HG02759 (cell line): ENCODE measurements around the gene CLBA1.

Experiments
- ATAC-seq: cut with Tn5 transposase; IDR thresholded peaks from one replicate; pipeline ENCODE4 v1.9.1; 2021; ENCODE audit warnings: mild to moderate bottlenecking, moderate library complexity; ENCODE audit not compliant: unreplicated experiment

Gene CLBA1

DNA sequence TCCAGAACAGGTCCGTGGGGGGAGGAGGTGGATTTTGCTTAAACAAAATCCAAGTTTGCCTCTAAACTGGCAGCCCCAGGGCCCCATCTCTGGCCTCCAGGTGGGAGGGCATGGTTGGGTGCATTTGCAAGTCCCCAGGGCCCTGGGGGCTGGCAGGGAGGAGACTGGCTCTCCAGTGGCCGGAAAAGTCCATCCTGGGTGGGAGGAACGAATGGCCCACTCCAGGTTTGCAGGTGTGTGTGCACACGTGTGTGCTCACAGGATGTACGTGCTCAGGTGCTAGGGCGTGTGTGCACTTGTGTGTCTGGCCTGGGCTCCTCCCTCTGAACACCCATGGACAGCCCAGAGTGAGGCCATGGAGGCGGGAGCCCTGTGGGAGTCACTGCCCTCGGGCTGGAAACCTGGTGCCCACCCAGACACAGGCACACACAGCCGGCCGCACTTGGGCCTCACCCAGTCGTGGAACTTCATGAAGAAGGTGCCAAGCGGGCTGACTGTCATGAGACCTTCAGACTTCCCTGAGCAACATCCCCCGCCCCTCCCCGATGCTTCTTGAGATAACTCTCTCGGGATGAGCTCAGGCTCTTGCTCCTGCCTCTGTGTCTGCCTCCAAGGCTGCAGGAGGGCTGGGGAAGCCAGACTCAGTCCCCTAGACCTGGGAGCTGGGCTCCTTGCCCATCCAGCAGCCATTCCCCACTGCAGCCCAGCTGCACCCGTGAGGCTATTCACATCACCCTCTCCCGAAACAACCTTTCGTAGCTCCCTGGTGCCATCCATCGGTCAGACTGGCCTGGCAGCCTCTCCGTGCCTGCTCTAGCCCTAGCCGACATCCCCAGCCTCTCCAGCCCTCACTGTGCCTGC is 16.8 kb upstream of the CLBA1 start:
- no peak for ATAC-seq

DNA sequence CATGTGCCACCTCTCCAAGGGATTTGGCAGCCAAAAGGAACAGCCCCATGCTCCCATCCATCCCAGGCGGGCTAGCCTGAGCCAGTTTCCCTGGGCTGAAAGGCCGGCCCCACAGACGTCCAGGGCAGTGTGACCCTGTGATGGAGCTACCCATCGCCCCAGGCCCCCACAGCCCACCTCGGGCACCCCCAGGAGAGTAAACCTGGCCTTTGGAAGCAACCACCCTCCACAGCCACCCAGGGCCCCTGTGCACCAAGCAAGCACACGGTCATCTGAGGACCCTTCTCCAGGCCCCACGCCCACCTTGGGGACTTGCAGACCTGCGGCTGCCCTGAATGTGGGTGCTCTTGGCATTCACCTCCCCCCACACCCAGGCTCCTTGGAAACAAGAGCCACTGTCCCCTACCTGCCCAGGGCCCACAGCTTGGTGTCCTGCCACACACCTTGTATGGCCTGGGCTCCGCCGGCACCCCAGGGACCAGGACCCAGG is 15.8 kb upstream of the CLBA1 start:
- ATAC-seq: no peak

DNA sequence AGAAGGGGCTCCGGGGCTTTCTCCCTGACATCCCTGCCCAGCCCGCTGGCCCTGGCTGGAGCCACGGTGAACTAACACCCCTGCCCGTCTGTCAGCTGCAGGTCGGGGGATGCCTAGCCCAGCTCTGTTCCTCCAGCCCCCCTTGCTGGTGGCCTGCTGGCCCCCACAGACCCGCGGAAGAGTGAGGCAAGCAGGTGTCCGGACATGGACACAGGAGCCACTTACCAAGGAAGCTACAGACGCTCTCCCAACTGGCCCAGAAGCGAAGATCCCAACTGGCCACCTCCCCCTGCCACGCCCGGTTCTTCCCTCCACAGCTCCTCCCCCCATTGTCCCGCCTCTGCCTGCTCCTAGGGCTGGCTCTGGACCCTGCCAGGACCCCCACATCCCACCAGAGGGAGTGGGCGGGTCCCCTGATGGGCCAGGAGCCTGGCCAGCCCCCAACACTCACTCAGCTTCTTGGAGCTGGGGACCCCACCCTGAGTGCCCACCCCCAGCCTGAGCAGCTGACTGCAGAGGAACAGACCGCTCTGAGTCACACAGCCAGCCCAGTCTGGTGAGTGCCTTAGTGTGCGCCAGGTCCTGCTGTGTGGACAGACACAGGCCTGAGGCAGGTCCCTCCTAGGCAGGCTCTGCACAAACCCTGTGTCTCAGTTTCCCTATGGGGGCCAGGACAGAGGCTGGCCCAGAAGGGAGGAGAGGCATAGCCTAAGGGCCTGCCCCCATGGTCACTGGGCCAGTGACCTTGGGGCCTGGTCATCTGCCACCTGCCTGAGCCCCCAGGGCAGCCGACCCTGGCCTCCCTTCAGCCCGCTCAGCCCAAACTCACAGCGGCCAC is 15.1 kb upstream of the CLBA1 start:
- no peak for ATAC-seq

DNA sequence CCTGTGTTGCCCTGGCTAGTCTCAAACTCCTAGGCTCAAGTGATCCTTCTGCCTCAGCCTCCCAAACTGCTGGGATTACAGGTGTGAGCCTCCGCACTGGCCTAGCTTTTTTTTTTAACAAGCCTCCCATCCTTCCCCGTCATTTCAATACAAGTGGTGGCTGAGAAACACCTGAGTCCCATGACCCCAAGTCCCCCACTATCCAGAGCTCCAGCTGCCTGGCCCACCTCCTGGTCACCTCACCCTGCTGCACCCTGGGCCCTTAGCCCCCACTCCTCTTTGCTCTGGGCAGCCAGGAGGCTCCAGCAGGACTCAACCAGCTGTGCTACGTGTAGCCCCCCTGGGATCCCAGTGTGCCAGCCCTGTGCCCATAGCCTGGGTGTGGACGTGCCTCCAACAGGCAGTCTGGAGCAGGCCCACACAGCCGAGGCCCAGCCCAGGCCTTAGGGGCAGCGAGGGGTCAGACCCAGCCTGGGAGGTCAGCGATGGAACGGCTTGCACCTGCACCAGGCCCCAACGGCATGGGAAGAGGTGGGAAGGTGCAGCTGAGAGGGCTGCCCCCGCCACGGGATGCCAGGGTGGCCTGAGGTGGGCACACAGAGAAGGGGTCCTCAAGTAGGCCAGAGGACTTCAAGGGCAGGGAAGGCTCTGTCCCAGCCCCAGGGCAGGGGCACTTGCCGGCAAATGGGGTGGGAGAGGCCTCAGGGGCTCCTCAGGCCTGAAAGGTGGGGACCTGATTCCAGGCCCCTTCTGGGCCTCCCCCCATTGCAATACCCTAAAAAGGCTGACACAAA is 13.9 kb upstream of the CLBA1 start:
- no peak for ATAC-seq

DNA sequence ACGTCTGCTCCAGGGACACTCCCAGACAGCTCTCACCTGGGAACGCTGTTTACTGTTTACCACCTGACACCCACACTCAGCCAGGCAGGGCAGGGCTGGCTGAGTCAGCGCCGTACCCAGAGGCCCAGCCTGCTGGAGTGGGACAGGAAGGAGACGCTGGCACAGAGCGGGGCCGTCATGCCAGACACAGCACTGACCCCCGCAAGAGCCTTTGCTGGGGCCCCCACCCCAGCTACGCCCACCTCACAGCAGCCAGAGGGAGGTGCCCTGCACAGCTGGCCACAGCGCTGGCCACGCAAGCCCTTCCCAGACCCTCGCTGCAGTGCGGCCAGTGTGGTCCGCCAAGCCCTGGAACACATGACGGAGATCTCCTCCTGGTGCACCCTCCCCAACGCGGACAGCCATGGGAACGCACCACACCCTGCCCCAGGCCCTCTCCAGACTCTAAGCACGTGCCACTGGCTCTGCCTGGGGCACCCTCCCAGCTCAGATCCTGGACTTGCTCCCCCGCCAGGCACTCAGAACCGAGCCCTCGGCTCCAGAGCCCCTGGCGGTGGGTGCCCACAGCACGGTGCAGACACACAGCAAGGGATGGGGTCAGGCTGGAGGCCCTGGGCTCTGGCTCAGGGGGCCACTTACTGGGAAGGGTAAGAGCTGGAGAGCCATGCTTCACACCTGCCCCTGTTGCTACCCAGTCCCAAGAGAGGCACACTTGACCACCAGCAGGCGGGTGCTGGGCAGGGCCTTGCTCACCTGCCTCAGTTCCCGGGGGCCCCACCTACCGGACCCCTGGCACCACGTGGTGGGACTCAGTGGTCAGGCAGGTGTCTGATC is 13.1 kb upstream of the CLBA1 start:
- ATAC-seq: no peak

DNA sequence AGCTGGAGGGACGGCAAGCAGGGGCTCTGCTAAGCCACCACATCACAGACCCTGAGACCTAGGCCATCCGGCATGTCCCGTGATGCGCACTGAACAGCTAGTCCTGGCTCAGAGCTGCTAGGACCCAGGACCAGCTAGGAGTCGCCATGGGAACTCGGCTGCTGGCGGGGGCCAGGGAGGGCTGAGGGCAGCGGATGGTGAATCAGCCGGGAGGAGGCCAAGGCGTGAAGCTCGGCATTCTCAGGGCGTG is 12.5 kb upstream of the CLBA1 start:
- ATAC-seq: no peak

DNA sequence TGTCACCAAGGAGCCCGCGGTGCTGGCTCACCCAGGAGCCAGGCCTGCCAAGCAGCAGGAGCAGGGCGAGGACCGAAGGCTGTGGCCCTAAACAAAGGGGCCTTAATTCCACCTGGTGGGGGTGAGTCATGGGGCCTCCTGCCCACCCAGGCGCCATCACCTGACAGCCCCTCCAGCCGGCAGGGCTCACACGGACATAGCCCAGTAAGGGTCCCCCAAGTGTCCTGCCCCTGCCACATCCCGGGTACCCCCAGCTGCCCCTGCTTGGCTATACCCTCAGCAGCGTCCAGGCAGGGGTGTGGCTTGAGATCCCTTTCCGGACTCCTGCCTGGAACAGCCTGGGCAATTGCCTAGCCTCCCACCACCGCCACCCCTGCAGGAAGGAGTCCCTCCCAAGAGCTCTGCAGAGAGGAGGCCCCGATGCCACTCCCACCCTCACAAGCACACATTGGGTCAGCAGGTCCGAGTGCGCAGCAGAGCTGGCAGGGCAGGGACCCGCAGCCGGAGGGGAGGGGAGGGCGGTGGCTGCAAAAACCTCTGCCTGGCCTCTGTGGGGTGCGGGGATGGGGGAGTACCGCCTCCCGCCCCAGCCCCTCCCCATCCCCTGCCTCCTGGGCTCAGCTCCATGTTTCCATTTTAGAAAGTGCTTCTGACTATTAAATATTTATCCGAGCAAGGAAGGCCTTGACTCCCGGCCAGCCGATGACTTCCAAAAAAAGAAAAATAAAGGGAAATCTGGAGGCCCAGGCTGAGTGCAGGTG is 12.0 kb upstream of the CLBA1 start:
- ATAC-seq: no peak

DNA sequence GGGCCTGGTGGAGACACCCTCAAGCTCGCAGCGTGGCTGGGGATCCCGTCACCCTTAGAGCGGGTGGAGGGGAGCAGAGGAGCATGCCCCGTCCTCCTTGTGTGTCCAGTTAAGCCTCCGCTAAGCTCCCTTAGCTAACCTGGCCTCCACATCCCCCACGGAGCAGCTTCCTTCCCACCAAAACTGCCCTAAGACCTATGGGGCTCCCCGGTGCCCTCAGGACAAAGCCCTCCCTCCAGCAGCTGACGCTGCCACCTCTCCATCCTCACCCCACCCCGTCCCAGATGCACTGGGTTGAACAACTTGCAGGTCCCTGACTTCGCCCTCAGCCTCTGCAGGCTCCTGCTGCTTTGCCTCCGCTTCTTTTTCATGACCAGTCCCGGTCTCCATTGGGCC is 11.4 kb upstream of the CLBA1 start:
- ATAC-seq: no peak

DNA sequence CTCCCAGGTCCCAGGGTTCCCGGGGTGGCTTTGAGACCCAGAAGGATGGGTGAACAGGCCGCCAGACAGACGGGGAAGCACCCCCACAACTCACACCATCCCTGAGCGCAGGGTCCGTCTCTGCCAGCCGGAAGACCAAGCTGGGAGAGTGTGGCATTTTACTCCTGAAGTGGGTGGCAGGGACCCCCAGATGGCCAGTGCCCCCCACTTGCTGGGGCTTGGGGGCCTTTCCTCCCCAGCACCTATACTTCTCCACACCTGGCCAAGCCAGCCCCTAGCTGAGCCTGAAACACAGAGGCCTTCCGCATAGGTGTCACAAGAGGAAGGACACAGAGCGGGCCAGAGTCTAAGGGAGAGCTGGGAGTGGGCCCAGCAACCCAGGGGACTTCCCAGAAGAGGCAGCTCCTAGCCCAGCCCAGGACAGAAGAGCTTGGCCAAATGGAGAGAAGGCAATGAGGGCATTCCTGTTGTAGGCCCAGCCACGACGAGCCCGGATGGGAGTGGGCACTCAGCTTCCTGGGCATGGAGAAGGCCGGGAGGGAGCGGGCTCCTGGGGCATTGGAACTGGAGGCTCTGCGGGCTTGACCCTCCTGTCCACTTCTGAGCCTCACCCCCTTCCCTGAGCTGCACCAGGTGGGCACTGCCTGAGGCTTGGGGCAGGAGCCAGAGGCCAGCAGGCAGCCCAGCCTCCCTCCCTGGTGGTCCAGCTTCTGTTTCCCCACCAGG is 10.8 kb upstream of the CLBA1 start:
- no peak for ATAC-seq

DNA sequence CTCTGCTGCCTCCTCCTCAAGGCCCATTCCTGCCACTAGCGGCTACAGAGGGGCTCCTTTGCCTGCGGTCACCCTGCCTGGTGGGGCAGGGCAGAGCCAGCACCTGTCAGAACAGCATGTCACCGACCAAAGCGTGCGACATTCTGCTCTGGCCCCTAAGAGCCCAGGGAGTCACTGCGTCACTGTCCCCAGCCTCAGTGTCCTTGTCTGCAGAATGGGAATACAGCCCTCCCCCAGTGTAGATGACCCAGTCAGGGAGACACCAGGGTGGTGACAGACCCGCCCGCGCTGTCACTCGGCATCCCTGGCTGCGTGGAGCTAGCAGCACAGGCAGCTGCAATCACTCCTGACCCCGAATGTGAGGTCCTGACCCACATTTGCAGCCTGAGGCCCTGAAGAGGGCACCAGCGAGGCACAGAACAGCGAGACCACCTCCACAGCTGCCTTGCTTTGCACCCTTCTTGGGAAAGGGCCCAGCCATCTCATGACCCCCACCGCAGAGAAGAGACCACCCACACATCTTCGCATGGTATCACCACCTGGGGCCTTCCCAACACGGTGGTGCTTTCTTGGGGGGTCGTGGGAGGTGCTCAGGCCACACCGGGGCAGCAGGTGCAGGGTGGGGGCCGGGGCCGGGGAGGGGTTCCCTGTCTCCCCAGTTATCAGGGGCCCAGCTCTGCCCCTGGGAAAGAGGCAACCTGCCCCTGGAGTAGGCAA is 9.9 kb upstream of the CLBA1 start:
- ATAC-seq: no peak

DNA sequence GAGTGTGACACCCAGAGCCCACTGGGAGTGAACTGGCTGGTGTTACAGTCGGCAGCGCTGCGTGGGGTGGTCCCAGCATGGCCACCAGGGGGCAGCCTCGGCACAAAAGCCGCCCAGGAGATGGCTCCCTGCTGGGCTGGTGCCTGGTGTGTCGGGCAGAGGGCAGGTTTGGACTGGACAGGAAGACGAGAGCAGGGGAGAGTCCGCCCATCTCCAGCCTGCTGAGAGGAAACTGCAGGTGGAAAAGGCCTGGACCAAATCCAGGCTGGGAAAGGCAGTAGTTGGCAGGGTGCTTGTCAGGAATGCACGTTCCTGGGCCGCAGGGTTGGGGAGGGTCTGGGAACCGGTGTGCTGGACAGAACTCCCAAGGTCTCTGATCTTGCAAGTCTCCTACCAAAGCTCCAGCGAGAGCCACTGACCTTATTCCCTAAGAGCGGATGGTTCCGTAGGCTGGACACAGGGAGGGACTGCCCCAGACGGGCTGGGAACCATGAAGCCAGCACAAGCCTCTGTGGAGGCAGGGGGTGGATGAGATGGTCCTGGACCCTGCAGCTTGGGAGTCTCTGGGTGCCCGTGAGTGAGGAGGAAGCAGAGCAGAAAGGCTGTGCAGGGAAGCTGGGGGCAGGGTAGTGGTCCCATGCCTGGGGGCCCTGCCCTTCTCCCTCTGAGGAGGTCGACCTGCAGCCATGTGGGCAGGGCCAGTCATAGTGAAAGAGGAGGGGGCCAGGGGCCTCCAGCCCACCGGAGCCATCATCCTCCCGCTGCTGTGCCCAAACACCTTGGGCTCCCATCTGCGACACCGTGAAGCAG is 9.2 kb upstream of the CLBA1 start:
- no peak for ATAC-seq

DNA sequence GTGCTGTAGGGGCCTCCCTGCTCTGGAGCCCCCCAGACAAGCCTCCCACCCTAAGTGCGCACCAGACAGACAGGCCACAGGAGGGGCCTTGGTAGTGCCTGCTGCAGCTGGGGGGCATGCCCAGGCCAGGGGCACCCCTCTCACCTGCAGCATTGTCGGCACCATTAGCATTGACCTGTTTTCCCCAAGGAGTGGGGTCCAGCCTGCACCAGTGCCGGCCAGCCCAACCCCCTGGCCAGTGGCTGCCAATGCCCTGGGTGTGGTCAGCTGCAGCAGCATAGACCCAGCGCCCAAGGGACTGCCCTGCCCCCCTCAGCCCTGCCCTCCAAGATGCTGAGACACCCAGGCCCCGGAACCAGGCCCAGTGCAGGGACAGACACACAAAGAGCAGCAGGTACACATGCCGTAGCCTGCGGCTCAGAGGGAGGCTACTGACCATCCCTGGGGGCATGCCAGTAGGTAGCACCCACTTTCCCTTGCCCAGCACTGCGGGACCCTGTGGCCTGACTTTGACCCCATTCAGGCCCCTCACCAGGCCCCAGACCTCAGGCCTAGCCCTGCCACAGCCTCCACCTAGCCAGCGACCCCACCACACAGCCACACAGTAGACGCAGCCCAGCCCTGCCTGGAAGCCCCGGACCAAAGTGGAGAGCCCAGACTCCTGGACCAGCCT is 8.4 kb upstream of the CLBA1 start:
- ATAC-seq: no peak

DNA sequence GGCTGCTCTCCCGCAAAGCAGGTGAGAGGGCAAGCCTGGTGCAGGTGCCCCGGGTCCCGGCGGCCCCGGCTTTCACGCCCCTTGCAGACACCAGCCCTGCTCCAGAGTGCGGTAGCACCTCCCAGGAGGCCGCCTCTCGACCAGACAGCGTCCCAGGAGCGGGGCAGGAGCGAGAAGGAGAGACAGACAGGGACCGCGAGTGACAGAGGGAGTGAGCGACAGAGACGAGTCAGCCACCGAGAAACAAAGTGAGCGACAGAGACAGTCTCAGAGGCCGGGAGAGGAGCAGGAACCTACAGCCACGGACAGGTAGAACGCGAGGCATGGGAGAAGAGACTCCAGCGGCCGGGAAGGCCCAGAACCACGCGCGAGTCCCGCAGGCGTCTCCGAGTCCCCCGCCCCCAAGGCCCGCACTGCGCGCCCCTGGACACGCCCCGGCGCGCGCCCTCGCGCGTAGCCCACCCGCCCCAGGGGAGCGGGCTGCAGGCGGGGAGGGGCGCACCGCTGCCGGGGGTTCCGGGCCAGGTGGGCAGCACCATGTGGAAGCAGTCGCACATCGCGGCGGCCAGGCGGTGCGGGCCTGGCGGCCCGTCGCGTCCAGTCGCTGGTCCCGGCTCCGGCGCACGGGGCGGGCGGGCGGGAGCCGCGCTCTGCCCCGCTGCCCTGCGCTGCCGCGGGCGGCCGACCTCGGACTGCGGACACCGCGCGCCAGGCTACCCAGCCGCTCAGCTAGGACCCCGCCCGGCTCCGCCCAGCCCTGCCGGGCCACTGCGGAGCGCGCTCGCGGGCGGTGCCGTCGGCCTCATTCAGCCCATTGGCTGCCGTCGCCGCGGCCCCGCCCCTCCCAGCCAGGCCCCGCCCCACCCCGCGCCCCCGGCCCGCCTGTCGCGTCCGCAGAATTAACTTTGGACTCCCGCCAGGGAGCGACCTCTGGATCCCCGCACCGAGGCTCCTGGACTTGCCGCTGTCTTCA is 7.6 kb upstream of the CLBA1 start, which contains the start of gene AHNAK2:
Gene AHNAK2 (minus strand): TSS at position 694 of the 973 bp plus-strand sequence. CDS start 137 bp downstream, at position 557.
- peak; percentile 58 for ATAC-seq

DNA sequence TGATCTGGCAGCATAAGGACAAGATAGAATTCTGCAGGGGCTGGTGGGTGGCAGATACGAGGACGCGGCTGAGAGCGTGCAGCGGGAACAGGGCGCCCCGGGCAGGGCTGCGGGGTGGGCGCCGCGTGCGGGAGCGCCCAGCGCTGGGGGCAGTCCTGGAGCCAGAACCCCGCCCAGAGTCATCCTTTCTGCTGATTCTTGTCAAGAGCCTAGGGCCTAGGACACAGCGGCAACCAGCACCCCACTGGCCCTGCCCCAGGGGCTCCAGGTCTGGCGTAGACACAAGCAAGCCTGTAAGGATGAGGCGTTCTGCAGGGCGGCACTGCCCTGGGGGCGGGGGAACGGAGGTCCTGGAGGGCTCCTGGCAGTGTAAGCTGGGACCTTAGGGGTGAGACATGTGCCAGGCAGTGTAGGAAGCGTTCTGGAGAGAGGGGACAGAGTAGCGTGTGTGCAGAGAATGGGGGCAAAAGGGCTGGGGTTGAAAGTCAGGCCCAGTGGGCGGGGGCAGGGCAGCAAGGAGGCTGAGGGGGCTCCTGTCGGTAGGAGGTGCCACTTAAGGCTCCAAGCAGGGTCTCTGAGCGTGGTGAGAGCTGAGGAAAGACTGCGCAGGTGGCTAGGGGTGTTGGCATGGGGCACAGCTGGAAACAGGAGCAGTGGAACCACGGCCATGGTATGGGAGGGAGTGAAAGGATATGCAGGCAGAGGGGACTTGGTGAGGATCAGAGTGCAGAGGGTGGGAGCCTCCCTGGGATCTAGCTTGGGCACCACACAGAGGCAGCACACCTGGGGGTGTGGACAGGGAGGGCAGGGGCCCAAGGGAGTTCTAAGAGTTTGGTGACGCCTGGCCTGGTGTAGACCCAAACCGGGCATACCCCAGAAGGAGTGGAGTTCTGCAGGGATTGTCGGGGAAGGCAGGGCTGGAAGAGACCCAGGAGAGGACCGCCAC is 6.6 kb upstream of the CLBA1 start:
- no peak for ATAC-seq
